DMS114 treated with DMSO at 0.1 percent for 48 hours (cell line): ENCODE measurements around the gene OCIAD2.
"Not testable (repeated sequence)": the region's sequence is repeated elsewhere in the genome, so short reads cannot be mapped to it uniquely, and the experiment has no call there.

Experiments used
- DNase-seq: peaks from one replicate; lab custom pipeline; 2025; ENCODE audit not compliant: unreplicated experiment; lab: John Stamatoyannopoulos, UW

The OCIAD2 gene

GRCh38 chr4:48854982-48855381, 51.6 kb downstream of the OCIAD2 start:
- no peak for DNase-seq

DNA sequence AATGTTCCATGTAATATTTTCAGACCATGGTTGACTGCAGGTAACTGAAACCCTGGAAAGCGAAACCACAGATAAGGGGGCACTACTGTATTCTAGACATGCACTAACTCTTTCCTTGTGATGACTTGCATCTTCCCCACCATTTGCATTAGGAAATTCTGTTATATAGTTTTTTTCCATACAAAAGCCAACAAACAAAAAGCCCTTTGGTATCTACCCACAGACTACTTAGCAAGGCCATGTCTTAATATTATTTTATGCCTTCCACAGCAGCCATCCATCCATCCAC, 52.2 kb downstream of the OCIAD2 start:
- no peak for DNase-seq

- no peak for DNase-seq
These were observed 52.8 kb downstream of the OCIAD2 start for GRCh38 chr4:48853604-48854394.

DNA sequence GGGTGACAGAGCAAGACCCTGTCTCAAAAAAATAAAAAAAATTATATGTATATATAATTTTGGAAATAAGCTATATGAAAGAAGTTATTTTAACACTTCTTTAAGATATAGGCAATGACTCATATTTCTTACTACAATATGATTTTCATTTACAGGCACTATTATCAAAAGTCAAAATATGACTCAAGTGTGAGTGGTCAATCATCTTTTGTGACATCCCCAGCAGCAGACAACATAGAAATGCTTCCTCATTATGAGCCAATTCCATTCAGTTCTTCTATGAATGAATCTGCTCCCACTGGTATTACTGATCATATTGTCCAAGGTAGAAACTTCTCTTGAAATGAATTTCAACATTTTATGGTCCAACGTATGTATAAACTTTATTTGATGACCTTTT, 54.9 kb downstream of the OCIAD2 start:
- no peak for DNase-seq

DNA sequence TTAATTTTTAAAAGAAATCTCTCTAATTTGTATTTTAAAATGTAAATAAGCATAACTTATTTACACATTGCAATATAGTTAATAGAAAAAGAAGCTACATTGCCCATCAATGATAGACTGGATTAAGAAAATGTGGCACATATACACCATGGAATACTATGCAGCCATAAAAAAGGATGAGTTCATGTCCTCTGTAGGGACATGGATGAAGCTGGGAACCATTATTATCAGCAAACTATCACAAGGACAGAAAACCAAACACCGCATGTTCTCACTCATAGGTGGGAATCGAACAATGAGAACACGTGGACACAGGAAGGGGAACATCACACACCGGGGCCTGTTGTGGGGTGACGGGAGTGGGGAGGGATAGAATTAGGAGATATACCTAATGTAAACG, 57.8 kb downstream of the OCIAD2 start:
- not testable (repeated sequence) for DNase-seq

GRCh38 chr4:48844843-48845242, 61.7 kb downstream of the OCIAD2 start:
- no peak for DNase-seq

DNA sequence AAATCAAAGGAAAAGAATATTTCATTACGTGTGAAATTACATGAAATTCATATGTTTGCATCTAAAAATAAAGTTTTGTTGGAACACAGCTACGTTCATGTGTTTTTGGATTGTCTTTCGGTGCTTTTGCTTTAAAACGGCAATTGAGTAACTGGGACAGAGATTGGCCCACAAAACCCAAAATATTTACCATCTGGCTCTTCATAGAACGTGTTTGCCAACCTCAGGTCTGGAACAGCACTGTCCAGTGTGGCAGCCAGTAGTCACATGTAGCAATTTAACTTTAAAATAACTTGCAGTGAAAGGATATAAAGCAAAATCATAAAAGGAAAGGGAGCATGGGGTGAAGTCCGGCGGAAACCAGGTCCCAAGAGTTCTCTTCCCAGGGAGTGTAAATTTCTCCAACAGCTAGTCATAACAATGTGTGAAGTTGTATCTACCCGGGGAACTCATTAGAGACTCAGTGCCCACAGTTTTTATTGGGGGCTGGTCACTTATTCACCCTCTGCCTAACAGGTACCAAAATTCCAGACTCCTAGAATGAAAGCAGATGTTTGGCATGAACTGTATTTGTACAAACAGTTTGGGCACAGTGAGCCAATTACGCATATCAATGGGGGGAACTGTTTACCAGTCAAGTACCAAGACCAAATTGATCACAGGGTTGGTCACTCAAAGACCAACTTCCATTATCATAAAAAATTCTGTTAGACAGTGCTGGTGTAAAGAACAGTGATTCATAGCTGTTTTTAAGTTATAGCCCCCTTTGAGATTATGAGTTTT, 65.3 kb downstream of the OCIAD2 start:
- DNase-seq: no peak

- DNase-seq: no peak
These were observed 69.9 kb downstream of the OCIAD2 start for GRCh38 chr4:48836658-48837057.
